GM18507 (cell line): ENCODE results near the gene ASAP2.
"Not testable (repeated sequence)": the region's sequence is repeated elsewhere in the genome, so short reads cannot be mapped to it uniquely, and the experiment has no call there.

Experiments
- DNase-seq: peaks from one replicate; pipeline ENCODE4 v3.0.0; 2011; ENCODE audit warnings: low read depth; ENCODE audit not compliant: insufficient read length; ENCODE audit errors: extremely low spot score
- FAIRE-seq: peaks from 2 replicates; lab custom pipeline; 2011; peaks lifted over from hg19 to GRCh38; lab: Jason Lieb, UNC

Gene ASAP2

DNA sequence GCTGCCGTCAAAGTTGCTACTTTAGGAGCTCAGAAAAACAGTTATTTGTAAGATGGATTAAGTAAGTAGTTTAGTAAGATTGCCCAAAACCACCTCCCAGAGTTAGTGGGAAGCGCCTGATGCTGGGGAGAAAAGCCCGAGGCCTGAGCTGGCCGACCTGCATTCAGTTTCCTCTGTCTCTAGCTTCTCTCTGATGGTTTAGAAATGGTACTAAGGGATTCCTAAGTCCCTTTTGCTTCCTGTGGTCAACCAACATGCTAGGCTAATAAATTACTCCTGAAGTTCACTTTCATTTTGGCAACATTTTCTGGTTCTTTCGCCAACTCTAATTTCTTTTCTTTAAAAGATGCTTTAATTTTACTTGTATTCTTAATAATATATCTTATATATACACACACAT lies 60.1 kb downstream of the ASAP2 start:
- no peak for DNase-seq
- FAIRE-seq, result no peak

DNA sequence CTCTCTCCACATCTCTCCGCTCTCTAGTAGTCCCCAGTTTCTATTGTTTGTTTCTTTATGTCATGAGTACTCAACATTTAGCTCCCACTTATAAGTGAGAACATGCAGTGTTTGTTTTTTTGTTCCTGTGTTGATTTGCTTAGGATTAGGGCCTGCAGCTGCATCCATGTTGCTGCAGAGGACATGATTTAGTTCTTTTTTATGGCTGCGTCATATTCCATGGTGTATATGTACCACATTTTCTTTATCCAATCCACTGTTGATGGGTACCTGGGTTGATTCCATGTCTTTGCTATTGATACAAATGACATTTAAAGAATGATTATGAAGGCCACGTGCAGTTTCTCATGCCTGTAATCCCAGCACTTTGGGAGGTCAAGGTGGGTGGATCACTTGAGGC lies 60.7 kb downstream of the ASAP2 start:
- not testable (repeated sequence) for DNase-seq, FAIRE-seq

- no peak for DNase-seq
- FAIRE-seq, result no peak
Observed at GRCh38 chr2:9268301-9269080, 61.9 kb downstream of the ASAP2 start.

- FAIRE-seq (no peak), DNase-seq (no peak)
Observed at GRCh38 chr2:9269295-9269694, 62.7 kb downstream of the ASAP2 start.

DNA sequence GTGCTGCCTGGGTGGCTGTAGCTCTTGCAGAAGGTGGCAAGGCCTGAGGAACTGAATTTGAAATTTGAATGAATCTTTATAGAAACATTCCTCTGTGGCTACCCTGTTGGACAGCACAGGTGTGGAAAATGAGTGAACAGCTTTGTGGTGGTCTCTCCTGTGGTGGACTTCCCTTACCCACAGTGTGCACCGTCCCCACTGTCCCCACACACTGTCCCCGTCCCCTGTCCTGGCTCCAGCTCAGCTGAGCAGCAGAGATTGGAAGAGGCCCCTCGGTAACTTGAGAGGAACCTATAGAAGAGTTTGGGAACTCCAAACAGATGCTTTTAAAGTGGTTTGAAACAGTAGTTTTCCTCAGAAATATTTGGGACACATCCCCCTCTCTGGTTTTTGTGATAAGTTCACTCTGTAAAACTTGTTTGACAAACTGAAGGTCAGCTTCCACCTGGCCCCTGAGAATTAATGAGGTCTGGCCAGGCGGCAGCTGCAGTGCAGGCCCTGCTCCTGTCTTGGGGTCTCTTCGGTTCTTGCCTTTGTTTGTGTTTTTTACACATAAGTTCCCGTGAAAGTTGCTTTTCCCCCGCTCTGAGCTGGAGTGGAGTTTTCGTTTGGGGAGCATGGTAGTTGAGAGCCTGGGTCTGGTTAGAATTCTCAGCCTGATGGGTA lies 63.2 kb downstream of the ASAP2 start:
- no peak for DNase-seq
- no peak for FAIRE-seq

DNA sequence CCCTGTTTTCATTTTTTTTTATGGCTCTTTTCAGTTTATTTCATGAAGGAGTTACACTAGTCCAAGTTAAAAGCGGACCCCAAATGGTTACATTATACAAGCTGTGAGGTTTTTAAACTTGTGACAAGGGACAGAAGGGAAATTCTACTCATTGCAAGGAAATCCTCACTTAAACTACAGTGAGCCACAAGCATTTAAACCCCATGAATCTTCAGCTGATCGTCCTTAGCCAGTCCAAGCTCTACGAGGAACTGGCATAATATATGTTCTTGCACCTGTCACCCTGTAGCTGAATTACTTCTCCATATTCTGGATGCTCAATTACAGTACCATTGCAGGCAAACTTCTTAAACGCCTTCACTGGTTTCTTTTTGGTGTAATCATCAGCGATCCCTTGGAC lies 64.5 kb downstream of the ASAP2 start:
- DNase-seq (no peak), FAIRE-seq (no peak)

GRCh38 chr2:9271691-9272090 lies 65.1 kb downstream of the ASAP2 start:
- FAIRE-seq (no peak), DNase-seq (no peak)

DNA sequence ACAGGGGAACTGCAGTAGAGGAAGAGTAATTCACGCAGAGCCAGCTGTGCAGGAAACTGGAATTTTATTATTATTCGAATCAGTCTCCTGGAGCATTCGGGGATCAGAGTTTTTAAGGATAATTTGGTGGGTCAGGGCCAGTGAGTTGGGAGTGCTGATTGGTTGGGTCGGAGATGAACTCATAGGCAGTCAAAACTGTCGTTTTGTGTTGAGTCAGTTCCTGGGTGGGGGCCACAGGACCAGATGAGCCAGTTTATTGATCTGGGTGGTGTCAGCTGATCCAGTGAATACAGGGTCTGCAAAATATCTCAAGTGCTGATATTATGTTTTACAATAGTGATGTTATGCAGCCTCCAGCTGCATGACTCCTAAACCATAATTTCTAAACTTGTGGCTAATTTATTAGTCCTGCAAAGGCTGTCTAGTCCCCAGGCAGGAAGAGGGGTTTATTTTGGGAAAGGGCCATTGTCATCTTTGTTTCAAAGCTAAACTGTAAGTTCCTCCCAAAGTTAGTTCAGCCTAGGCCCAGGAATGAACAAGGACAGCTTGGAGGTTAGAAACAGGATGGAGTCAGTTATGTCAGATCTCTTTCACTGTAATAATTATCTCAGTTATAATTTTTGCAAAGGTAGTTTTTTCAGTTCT lies 67.0 kb downstream of the ASAP2 start:
- FAIRE-seq (no peak), DNase-seq (no peak)

GRCh38 chr2:9274701-9275343 lies 68.2 kb downstream of the ASAP2 start:
- DNase-seq (no peak), FAIRE-seq (no peak)

GRCh38 chr2:9275399-9275798 lies 68.8 kb downstream of the ASAP2 start:
- FAIRE-seq, result no peak

GRCh38 chr2:9276074-9276473 lies 69.5 kb downstream of the ASAP2 start:
- FAIRE-seq, result no peak
- no peak for DNase-seq

More at GRCh38 chr2:9275399-9275798, 68.8 kb downstream of the ASAP2 start:
- no peak for DNase-seq

DNA sequence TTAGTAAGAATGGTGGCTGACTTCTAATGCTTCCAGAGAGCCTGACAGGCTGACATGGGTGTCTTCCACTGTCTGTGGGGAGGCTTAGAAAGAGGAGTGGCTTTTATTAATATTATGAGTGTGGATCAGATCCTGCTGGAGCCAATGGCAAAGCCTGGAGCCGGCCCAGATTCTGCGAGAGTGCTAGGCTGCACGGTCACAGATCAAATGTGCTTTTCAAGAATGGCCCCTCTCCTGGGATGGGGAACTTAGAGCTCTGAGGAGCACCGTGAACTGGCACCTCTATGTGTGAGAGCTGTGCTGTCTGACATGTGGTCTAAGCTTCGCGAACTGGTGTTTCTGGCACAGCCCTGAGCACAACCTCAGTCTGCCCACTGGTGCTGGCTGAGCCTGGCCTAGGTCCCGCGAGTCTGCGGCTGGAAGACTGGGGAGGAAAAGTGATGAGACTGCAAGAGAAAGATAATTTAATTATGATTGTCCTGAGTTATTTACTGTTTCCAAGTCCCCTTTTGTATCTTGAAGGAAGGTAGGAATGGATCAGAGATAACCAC lies 70.4 kb downstream of the ASAP2 start:
- DNase-seq (no peak), FAIRE-seq (no peak)

- no peak for FAIRE-seq
- no peak for DNase-seq
Observed at GRCh38 chr2:9278439-9278838, 71.8 kb downstream of the ASAP2 start.

- DNase-seq, result no peak
- FAIRE-seq, result no peak
Observed at GRCh38 chr2:9279426-9279825, 72.8 kb downstream of the ASAP2 start.

DNA sequence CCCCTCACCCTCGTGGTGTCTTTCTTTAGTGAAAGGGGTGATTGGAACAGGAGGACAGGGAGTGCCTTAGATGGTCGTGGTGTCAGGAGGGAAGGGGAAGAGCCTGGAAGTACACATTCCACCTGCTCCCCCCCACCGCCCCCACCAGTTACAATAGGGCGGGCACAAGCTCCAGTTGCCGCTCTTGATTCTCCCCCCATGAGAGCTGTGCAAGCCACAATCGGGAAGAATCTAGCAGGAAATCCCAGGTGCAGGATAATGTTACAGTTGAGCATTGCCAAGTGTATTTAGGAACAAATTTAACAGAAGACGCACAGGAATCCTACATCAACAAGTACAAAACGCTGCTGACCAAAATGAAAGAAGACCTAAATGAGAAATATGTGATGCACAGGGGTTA lies 73.6 kb downstream of the ASAP2 start:
- DNase-seq (no peak), FAIRE-seq (no peak)

DNA sequence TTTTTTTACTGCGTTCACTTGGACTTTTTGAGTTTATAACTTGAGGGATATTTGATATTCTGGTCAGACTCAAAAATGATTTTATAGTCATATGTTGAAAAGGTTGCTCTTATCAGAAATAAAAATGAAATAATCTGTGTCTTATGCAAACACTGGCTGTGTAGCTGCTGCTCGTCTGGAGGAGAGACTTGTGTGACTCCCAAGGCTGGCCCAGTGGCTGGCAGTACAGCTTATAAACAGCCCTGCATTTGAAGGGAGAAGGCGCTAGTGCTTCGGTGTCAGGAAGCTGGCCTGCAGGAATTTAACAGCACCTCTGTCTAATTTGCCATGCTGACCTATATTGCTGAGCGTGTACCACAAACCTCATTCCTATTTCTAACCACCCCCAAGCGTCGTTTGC lies 74.5 kb downstream of the ASAP2 start:
- FAIRE-seq, result no peak
- no peak for DNase-seq

- no peak for DNase-seq
- FAIRE-seq, result no peak
Observed at GRCh38 chr2:9282128-9283112, 75.8 kb downstream of the ASAP2 start.

GRCh38 chr2:9284521-9285297 lies 78.1 kb downstream of the ASAP2 start:
- no peak for DNase-seq
- no peak for FAIRE-seq
